ENCODE results near the gene CARMIL1. TPM values are rescaled to one million over a fixed set of nuclear protein-coding genes. Genes with fewer than 3 reads are reported as not detected.

Gene CARMIL1
- total and polyA plus RNA-seq, 10 of the 15 experiments (the other 5 are each of a cell fraction or from before 2014, with no cell fraction given): 6.4 to 18.1 (median 10.3) TPM

GRCh38 chr6:25237579-25237978 is 41.6 kb upstream of the CARMIL1 start:
- DNase-seq (ENCODE audit: low read depth, low spot score): no peak
- in situ Hi-C loops (cut with MboI) (no loop called here), intact Hi-C loops (cut with micrococcal nuclease; ENCODE audit: unreplicated experiment) (no loop called here)
- Histone ChIP-seq H2AFZ (ENCODE audit: control insufficient read depth, low read depth, low read length) (no peak overlapping the region), H3K27ac (ENCODE audit: control insufficient read depth, insufficient read depth) (no peak overlapping the region), H3K4me2 (ENCODE audit: control insufficient read depth, insufficient read depth) (no peak overlapping the region), H3K9ac (ENCODE audit: control insufficient read depth, insufficient read depth, low read length) (no peak overlapping the region), H3K79me2 (ENCODE audit: control insufficient read depth, insufficient read depth, low read length) (no peaks in the 10 kb centered on the region), H3K4me1 (ENCODE audit: control insufficient read depth, insufficient read depth, low read length) (no peaks in the 10 kb centered on the region), H3K4me3 (no peak overlapping the region), H4K20me1 (ENCODE audit: control insufficient read depth, insufficient read depth) (no peaks in the 10 kb centered on the region), H3K27me3 (replicated peaks in 1 of 2; ENCODE audit: control insufficient read depth in 2 of 2, insufficient read depth in 2 of 2, low read length in 1 of 2) (peaks cover 0 to 2% of the 10 kb centered on the region in 2 experiments; a peak in 2 of 4 replicates), H3K9me3 (replicated peaks; ENCODE audit: control insufficient read depth, insufficient read depth, low read length) (no peaks in the 10 kb centered on the region), H3K36me3 (ENCODE audit: control insufficient read depth in 2 of 2, insufficient read depth in 2 of 2, low read length in 1 of 2) (no peaks in the 10 kb centered on the region)
- ChIA-PET RAD21 (ENCODE audit: unreplicated experiment) (interaction anchor here (1.3 kb wide), 1 partner anchor 28 kb away, joined by 3 read pairs; no protein-coding TSS in a partner anchor), CTCF (interaction anchor here (0.5 to 1.0 kb wide), 3 partner anchors 14 to 482 kb away, joined by 3 read pairs; no protein-coding TSS in a partner anchor), SMC1A (ENCODE audit: uncharacterized antibody, unreplicated experiment) (interaction anchor here (1.0 kb wide), 1 partner anchor 17 kb away, joined by 4 read pairs; no protein-coding TSS in a partner anchor), POLR2A (no interaction called here)
- no TSS peak for BruUV-seq (replicated peaks)
- WGBS (ENCODE audit: insufficient coverage, insufficient replicate concordance, low lambda C conversion rate, missing lambda C conversion rate): 39% methylated on average over 3 of the region's 3 CpGs
- FAIRE-seq: no peak
- no peak for TF ChIP-seq RELA (IDR thresholded peaks at IDR 0.05; ENCODE audit: borderline replicate concordance, partially characterized antibody)
- no peak for TF ChIP-seq EP300 (IDR thresholded peaks at IDR 0.05; ENCODE audit: borderline replicate concordance in 1 of 2, control insufficient read depth in 1 of 2, low read depth in 2 of 2, low read length in 2 of 2)
- ATAC-seq: no peak

DNA sequence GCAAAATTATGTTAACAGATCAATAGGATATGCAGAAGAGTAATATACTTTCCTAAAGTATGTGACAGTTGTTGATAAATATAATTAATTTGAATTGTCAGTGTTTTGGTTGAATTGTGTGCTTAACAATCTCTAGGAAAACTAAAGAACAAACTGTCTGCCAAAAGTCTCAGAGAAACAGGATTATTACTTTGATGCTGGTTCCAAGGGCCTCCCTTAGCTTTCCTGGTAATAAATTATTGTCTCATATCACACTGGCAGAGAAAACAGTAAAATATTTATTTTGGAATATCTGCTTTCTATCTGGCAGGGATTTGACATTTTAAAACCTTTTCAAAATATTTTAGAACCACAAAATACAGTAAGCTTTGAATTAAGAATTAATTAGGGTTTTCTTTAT is 40.1 kb upstream of the CARMIL1 start:
- H3K9ac ChIP-seq (ENCODE audit: control insufficient read depth, insufficient read depth, low read length): no peak overlapping the region
- ChIA-PET CTCF (interaction anchor here (1.4 kb wide), 1 partner anchor 16 kb away, joined by 3 read pairs; no protein-coding TSS in a partner anchor), SMC1A (ENCODE audit: uncharacterized antibody, unreplicated experiment) (interaction anchor here (0.9 kb wide), 1 partner anchor 301 kb away, joined by 3 read pairs; no protein-coding TSS in a partner anchor), POLR2A (no interaction called here), RAD21 (ENCODE audit: unreplicated experiment) (no interaction called here)
- intact Hi-C loops (cut with micrococcal nuclease; ENCODE audit: unreplicated experiment) (no loop called here), in situ Hi-C loops (cut with MboI) (no loop called here)
- BruUV-seq (replicated peaks): no TSS peak
- H3K27me3 ChIP-seq (replicated peaks in 1 of 2; ENCODE audit: control insufficient read depth in 2 of 2, insufficient read depth in 2 of 2, low read length in 1 of 2): no peaks in the 10 kb centered on the region
- ATAC-seq: no peak
- no peaks in the 10 kb centered on the region for H3K4me1 ChIP-seq (ENCODE audit: control insufficient read depth, insufficient read depth, low read length)
- no peaks in the 10 kb centered on the region for H4K20me1 ChIP-seq (ENCODE audit: control insufficient read depth, insufficient read depth)
- no peak overlapping the region for H3K4me2 ChIP-seq (ENCODE audit: control insufficient read depth, insufficient read depth)
- no peak for DNase-seq (ENCODE audit: low read depth, low spot score)
- H3K27ac ChIP-seq (ENCODE audit: control insufficient read depth, insufficient read depth): no peak overlapping the region
- no peak overlapping the region for H2AFZ ChIP-seq (ENCODE audit: control insufficient read depth, low read depth, low read length)
- FAIRE-seq: no peak
- no peak for TF ChIP-seq ZNF384 (IDR thresholded peaks at IDR 0.05; ENCODE audit: borderline replicate concordance, low read depth, low read length)
- TF ChIP-seq FOS (IDR thresholded peaks at IDR 0.05; ENCODE audit: borderline replicate concordance, extremely low read depth, insufficient read length): no peak
- TF ChIP-seq ZNF24 (IDR thresholded peaks at IDR 0.05): no peak
- TF ChIP-seq RELA (IDR thresholded peaks at IDR 0.05; ENCODE audit: borderline replicate concordance, partially characterized antibody): no peak
- no peak for TF ChIP-seq RFX5 (IDR thresholded peaks at IDR 0.05; ENCODE audit: low read depth, low read length)
- no peak for TF ChIP-seq RBBP5 (conservative IDR thresholded peaks at IDR 0.05)
- no peak for TF ChIP-seq ZZZ3 (IDR thresholded peaks at IDR 0.05; ENCODE audit: control insufficient read depth, insufficient read length, low read depth)
- no peaks in the 10 kb centered on the region for H3K79me2 ChIP-seq (ENCODE audit: control insufficient read depth, insufficient read depth, low read length)
- no peaks in the 10 kb centered on the region for H3K36me3 ChIP-seq (ENCODE audit: control insufficient read depth in 2 of 2, insufficient read depth in 2 of 2, low read length in 1 of 2)
- H3K9me3 ChIP-seq (replicated peaks; ENCODE audit: control insufficient read depth, insufficient read depth, low read length): no peaks in the 10 kb centered on the region
- H3K4me3 ChIP-seq: no peak overlapping the region
